HepG2 (cell line): ENCODE measurements around the gene ANKRD22. TPM values are rescaled to one million over a fixed set of nuclear protein-coding genes. Genes with fewer than 3 reads are reported as not detected.

ENCODE experiments used
- ATAC-seq: fragments of 200-7000 bp; cut with Tn5 transposase; 3 replicates; pipeline ENCODE4 v1.9.1; 2020; ENCODE audit warnings: mild to moderate bottlenecking, moderate library complexity
- BruUV-seq: library from RNA; stranded (reverse); fragments of 400-500 nt; replicated peaks from 2 replicates; lab custom pipeline; 2021; lab: Mats Ljungman, UMichigan
- CTCF ChIA-PET: fragments of 300-600 bp; formaldehyde crosslinking; extraction: SDS; loops from one replicate; lab custom pipeline; 2021; ENCODE audit warnings: low total read pairs, inconsistent platforms, low intra/inter-chr PET ratio; lab: Yijun Ruan, JAX
- POLR2A ChIA-PET: fragments of 350-600 bp; sonication (Branson Sonifier 250); formaldehyde crosslinking; loops from one replicate; lab custom pipeline; 2020; ENCODE audit warnings: antibody characterized with exemption, inconsistent platforms; lab: Yijun Ruan, JAX
- DNase-seq: peaks from one replicate; pipeline ENCODE4 v3.0.0-alpha.2; 2015; ENCODE audit warnings: low spot score
- FAIRE-seq: peaks from 3 replicates; lab custom pipeline; 2011; peaks lifted over from hg19 to GRCh38; lab: Jason Lieb, UNC
- H2AFZ ChIP-seq: one replicate; pipeline ENCODE4 v1.6.1; 2011; ENCODE audit warnings: low read length, inconsistent platforms
- H3K27ac ChIP-seq: fragments of 300-600 bp; 3 replicates; pipeline ENCODE4 v1.8.0; 2011; ENCODE audit warnings: mixed run types, mild to moderate bottlenecking, mixed read lengths, low read length, inconsistent platforms; ENCODE audit not compliant: insufficient read depth; ENCODE audit errors: extremely low read length
- H3K27me3 ChIP-seq, 2 experiments: fragments of 200-600 bp in 1 of 2; 2 replicates in 1 of 2; 3 replicates in 1 of 2; pipeline versions ENCODE4 v1.6.0 to v1.8.0; 2011; ENCODE audit warnings: low read length in 2 of 2, mild to moderate bottlenecking in 2 of 2, moderate library complexity in 2 of 2, inconsistent platforms in 1 of 2; ENCODE audit not compliant: insufficient read depth in 2 of 2, control insufficient read depth in 1 of 2
- H3K36me3 ChIP-seq, 2 experiments: fragments of 200-600 bp in 1 of 2; replicated peaks in 1 of 2; 2 replicates in 1 of 2; 3 replicates in 1 of 2; pipeline versions ENCODE4 v1.5.1 to v1.8.0; 2011; ENCODE audit warnings: low read length in 2 of 2, inconsistent platforms in 1 of 2; ENCODE audit not compliant: insufficient read depth in 2 of 2, control insufficient read depth in 1 of 2
- H3K4me1 ChIP-seq: 2 replicates; pipeline ENCODE4 v1.5.1; 2012; ENCODE audit warnings: low read length, inconsistent platforms; ENCODE audit not compliant: insufficient read depth
- H3K4me2 ChIP-seq: 2 replicates; pipeline ENCODE4 v1.6.0; 2011; ENCODE audit warnings: low read depth, low read length, inconsistent platforms
- H3K4me3 ChIP-seq, 3 experiments: fragments of 200-600 bp in 1 of 3; sonication (generic), shearing (Covaris generic) in 1 of 3; replicated peaks in 1 of 3; 2 replicates each; pipeline ENCODE4 v1.5.1; 2011 to 2016; ENCODE audit warnings: low read length in 3 of 3, inconsistent platforms in 2 of 3, low read depth in 2 of 3, mild to moderate bottlenecking in 2 of 3, control low read depth in 1 of 3, mixed read lengths in 1 of 3; ENCODE audit not compliant: insufficient read depth in 1 of 3
- H3K79me2 ChIP-seq: one replicate; pipeline ENCODE4 v1.6.1; 2011; ENCODE audit warnings: low read length, inconsistent platforms; ENCODE audit not compliant: insufficient read depth
- H3K9ac ChIP-seq: 2 replicates; pipeline ENCODE4 v1.6.0; 2011; ENCODE audit warnings: mild to moderate bottlenecking, low read depth, low read length, inconsistent platforms; ENCODE audit not compliant: insufficient read depth
- H3K9me3 ChIP-seq: 2 replicates; pipeline ENCODE4 v1.5.1; 2012; ENCODE audit warnings: mild to moderate bottlenecking, low read length
- H4K20me1 ChIP-seq: 2 replicates; pipeline ENCODE4 v1.6.0; 2011; ENCODE audit warnings: inconsistent platforms, mild to moderate bottlenecking, low read length, moderate library complexity; ENCODE audit not compliant: insufficient read depth
- AHR ChIP-seq: IDR thresholded peaks from 2 replicates; pipeline ENCODE4 v1.6.1; 2018; ENCODE audit warnings: missing genetic modification reagents, missing compliant biosample characterization
- AKAP8 ChIP-seq: sonication (generic); formaldehyde crosslinking; IDR thresholded peaks from 2 replicates; pipeline ENCODE4 v1.5.1; 2020; ENCODE audit warnings: mild to moderate bottlenecking, missing genetic modification reagents
- KLF9 ChIP-seq: IDR thresholded peaks from 2 replicates; pipeline ENCODE4 v1.6.1; 2016; ENCODE audit warnings: low read depth
- SMARCC2 ChIP-seq: fragments of 450-650 bp; IDR thresholded peaks from 2 replicates; pipeline ENCODE4 v1.6.1; 2017; ENCODE audit warnings: antibody characterized with exemption, mild to moderate bottlenecking
- YEATS4 ChIP-seq: sonication (generic); formaldehyde crosslinking; IDR thresholded peaks from 2 replicates; pipeline ENCODE4 v1.4.0; 2020; ENCODE audit warnings: missing genetic modification reagents, borderline replicate concordance
- ZNF552 ChIP-seq: sonication (generic); formaldehyde crosslinking; IDR thresholded peaks from 2 replicates; pipeline ENCODE4 v1.9.0; 2022; ENCODE audit warnings: missing genetic modification reagents, mild to moderate bottlenecking, borderline replicate concordance
- ZZZ3 ChIP-seq: sonication (generic); formaldehyde crosslinking; IDR thresholded peaks from 2 replicates; pipeline ENCODE4 v1.4.0; 2020; ENCODE audit warnings: missing genetic modification reagents, mild to moderate bottlenecking, borderline replicate concordance
- in situ Hi-C: cut with HindIII; loops from 2 replicates; pipeline ENCODE4 v1.10.0; 2017; ENCODE audit warnings: low pct_unique_long_range_greater_than_20kb; ENCODE audit not compliant: extremely low pct_ligation_motif_present
- intact Hi-C: fragments of 100-400 bp; cut with micrococcal nuclease; formaldehyde crosslinking; loops from one replicate; pipeline ENCODE4 v1.10.0; 2022; ENCODE audit not compliant: unreplicated experiment
- polyA plus RNA-seq, 8 experiments: library from polyadenylated mRNA; depleted of rRNA in 3 of 8; stranded (reverse) in 7 of 8; unstranded in 1 of 8; fragments of >200 nt; fragmentation: Illumina TruSeq in 4 of 8; extraction: Trizol in 4 of 8; gene quantifications; 2 replicates each; pipeline versions ENCODE4 v1.2.1 to v1.2.3, GENCODE V29; 2011 to 2016; ENCODE audit warnings: low read depth in 4 of 8, missing spikeins in 1 of 8, mixed read lengths in 1 of 8; ENCODE audit not compliant: insufficient read depth in 1 of 8
- total RNA-seq, 5 experiments: library from RNA; depleted of rRNA; stranded (reverse); fragments of >200 nt; fragmentation: Illumina TruSeq; extraction: Trizol; gene quantifications; 2 replicates each; pipeline ENCODE4 v1.2.3, GENCODE V29; 2016; ENCODE audit warnings: low read depth in 1 of 5
- TF ChIP-seq, protein P1 (sequence below): IDR thresholded peaks from 2 replicates; pipeline ENCODE4 v1.6.1; 2016; ENCODE audit warnings: control low read depth
- TF ChIP-seq, protein P2 (sequence below): IDR thresholded peaks from 2 replicates; pipeline ENCODE4 v1.6.1; 2016; ENCODE audit warnings: missing compliant biosample characterization, missing genetic modification reagents, borderline replicate concordance
- TF ChIP-seq, protein P3 (sequence below): sonication (generic); formaldehyde crosslinking; IDR thresholded peaks from 2 replicates; pipeline ENCODE4 v1.8.0; 2022; ENCODE audit warnings: mild to moderate bottlenecking, missing genetic modification reagents, borderline replicate concordance

The ANKRD22 gene
- total and polyA plus RNA-seq, 2 of the 13 experiments (the other 11 are each of a cell fraction or from before 2014, with no cell fraction given), result not detected

DNA sequence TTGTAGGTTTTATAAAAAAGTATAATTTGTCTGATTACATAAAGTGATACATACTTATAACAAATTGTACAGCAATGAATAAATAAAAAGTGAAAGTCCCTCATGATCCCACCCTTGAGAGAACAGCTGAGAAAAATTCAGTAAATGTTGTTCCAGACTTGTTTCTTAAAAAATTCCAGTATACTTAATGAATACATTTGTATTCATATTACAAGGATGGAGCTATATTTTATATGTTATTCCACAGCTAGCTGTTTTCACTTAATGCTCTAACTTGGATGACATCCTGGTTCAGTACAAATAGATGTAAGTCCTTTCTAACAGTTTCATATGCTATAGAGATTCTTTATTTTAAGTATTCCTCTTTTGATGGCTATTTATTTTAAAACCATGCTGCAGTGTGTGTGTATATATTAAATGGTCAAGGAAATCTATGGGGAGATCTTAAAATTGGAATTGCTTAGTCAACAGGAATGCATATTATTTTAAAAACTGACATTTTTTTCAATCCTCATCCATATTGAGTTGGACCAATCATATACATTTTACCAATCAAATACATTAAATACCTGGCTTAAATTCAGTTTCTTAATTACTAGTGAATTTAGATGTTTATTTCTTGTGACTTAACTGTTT is 37.3 kb upstream of the ANKRD22 start:
- intact Hi-C loops, result no loop called here
- no peak overlapping the region for H3K27ac ChIP-seq
- ATAC-seq (no peak), DNase-seq (no peak), FAIRE-seq (no peak)
- no peaks in the 10 kb centered on the region for H3K36me3 ChIP-seq
- no TSS peak for BruUV-seq
- no peak overlapping the region for H3K4me2 ChIP-seq
- H4K20me1 ChIP-seq, result no peaks in the 10 kb centered on the region
- no peak overlapping the region for H2AFZ ChIP-seq
- H3K4me1 ChIP-seq, result no peaks in the 10 kb centered on the region
- H3K4me3 ChIP-seq, result no peak overlapping the region
- ChIA-PET POLR2A (no interaction called here), CTCF (no interaction called here)
- no peak overlapping the region for H3K9ac ChIP-seq
- TF ChIP-seq, protein P1, sequence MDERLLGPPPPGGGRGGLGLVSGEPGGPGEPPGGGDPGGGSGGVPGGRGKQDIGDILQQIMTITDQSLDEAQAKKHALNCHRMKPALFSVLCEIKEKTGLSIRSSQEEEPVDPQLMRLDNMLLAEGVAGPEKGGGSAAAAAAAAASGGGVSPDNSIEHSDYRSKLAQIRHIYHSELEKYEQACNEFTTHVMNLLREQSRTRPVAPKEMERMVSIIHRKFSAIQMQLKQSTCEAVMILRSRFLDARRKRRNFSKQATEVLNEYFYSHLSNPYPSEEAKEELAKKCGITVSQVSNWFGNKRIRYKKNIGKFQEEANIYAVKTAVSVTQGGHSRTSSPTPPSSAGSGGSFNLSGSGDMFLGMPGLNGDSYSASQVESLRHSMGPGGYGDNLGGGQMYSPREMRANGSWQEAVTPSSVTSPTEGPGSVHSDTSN, result no peak
- TF ChIP-seq ZZZ3 (no peak), AHR (CRISPR knock-in tag) (no peak), ZNF552 (CRISPR knock-in tag) (no peak), AKAP8 (CRISPR knock-in tag) (no peak), YEATS4 (CRISPR knock-in tag) (no peak), SMARCC2 (no peak), KLF9 (CRISPR knock-in tag) (no peak)
- TF ChIP-seq, protein P2, sequence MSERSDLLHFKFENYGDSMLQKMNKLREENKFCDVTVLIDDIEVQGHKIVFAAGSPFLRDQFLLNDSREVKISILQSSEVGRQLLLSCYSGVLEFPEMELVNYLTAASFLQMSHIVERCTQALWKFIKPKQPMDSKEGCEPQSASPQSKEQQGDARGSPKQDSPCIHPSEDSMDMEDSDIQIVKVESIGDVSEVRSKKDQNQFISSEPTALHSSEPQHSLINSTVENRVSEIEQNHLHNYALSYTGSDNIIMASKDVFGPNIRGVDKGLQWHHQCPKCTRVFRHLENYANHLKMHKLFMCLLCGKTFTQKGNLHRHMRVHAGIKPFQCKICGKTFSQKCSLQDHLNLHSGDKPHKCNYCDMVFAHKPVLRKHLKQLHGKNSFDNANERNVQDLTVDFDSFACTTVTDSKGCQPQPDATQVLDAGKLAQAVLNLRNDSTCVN (CRISPR knock-in tag), result no peak
- TF ChIP-seq, protein P3, sequence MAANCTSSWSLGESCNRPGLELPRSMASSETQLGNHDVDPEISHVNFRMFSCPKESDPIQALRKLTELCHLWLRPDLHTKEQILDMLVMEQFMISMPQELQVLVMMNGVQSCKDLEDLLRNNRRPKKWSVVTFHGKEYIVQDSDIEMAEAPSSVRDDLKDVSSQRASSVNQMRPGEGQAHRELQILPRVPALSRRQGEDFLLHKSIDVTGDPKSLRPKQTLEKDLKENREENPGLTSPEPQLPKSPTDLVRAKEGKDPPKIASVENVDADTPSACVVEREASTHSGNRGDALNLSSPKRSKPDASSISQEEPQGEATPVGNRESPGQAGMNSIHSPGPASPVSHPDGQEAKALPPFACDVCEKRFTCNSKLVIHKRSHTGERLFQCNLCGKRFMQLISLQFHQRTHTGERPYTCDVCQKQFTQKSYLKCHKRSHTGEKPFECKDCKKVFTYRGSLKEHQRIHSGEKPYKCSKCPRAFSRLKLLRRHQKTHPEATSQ (CRISPR knock-in tag), result no peak
- no peaks in the 10 kb centered on the region for H3K27me3 ChIP-seq
- H3K9me3 ChIP-seq, result no peaks in the 10 kb centered on the region
- in situ Hi-C loops, result no loop called here
- H3K79me2 ChIP-seq, result no peaks in the 10 kb centered on the region
